HepG2 (cell line): ENCODE measurements around the gene ISOC2. TPM values are rescaled to one million over a fixed set of nuclear protein-coding genes. Genes with fewer than 3 reads are reported as not detected.

Experiments
- ATM ChIP-seq: fragments of 450-650 bp; IDR thresholded peaks from 2 replicates; pipeline ENCODE4 v1.7.1; 2017; ENCODE audit warnings: mild to moderate bottlenecking, borderline replicate concordance
- GATA4 ChIP-seq: sonication (generic); IDR thresholded peaks from 2 replicates; pipeline ENCODE4 v1.6.1; 2016; ENCODE audit warnings: antibody characterized with exemption, low read depth, borderline replicate concordance
- HHEX ChIP-seq: IDR thresholded peaks from 2 replicates; pipeline ENCODE4 v1.6.1; 2016; ENCODE audit warnings: control low read depth
- HNRNPL ChIP-seq: fragments of 200-400 bp; formaldehyde crosslinking; IDR thresholded peaks from 2 replicates; pipeline ENCODE4 v1.6.1; 2017; ENCODE audit warnings: mild to moderate bottlenecking, low read depth, low read length
- KLF16 ChIP-seq, 2 experiments: sonication (generic) in 1 of 2; formaldehyde crosslinking in 1 of 2; IDR thresholded peaks; 2 replicates each; pipeline versions ENCODE4 v1.6.1 to v1.8.0; 2016 to 2023; ENCODE audit warnings: missing genetic modification reagents in 2 of 2, missing compliant biosample characterization in 1 of 2
- KMT2B ChIP-seq: IDR thresholded peaks from 2 replicates; pipeline ENCODE4 v1.6.1; 2016; ENCODE audit warnings: missing genetic modification reagents, missing compliant biosample characterization
- MAF1 ChIP-seq: sonication (generic); formaldehyde crosslinking; IDR thresholded peaks from 2 replicates; pipeline ENCODE4 v1.5.0; 2020; ENCODE audit warnings: missing genetic modification reagents, borderline replicate concordance
- NFE2 ChIP-seq: sonication (generic); formaldehyde crosslinking; IDR thresholded peaks from 2 replicates; pipeline ENCODE4 v1.4.0; 2020; ENCODE audit warnings: missing genetic modification reagents
- PHF8 ChIP-seq: sonication (generic); formaldehyde crosslinking; IDR thresholded peaks from 2 replicates; pipeline ENCODE4 v1.5.0; 2020; ENCODE audit warnings: missing genetic modification reagents
- POLR2G ChIP-seq: fragments of 200-400 bp; formaldehyde crosslinking; IDR thresholded peaks from 2 replicates; pipeline ENCODE4 v1.6.1; 2018; ENCODE audit warnings: mild to moderate bottlenecking, low read depth, low read length, moderate library complexity
- SCMH1 ChIP-seq: sonication (generic); formaldehyde crosslinking; IDR thresholded peaks from 2 replicates; pipeline ENCODE4 v1.9.0; 2021; ENCODE audit warnings: missing genetic modification reagents, mild to moderate bottlenecking, borderline replicate concordance
- SNAI1 ChIP-seq: sonication (generic); formaldehyde crosslinking; IDR thresholded peaks from 2 replicates; pipeline ENCODE4 v1.5.0; 2020; ENCODE audit warnings: mild to moderate bottlenecking, missing genetic modification reagents, borderline replicate concordance
- SP1 ChIP-seq, 2 experiments: fragments of 450-650 bp in 1 of 2; sonication (generic) in 1 of 2; formaldehyde crosslinking in 1 of 2; IDR thresholded peaks; 2 replicates each; pipeline versions ENCODE4 v1.4.0 to v1.6.1; 2016 to 2020; ENCODE audit warnings: missing genetic modification reagents in 1 of 2
- TEAD2 ChIP-seq: sonication (generic); formaldehyde crosslinking; IDR thresholded peaks from 2 replicates; pipeline ENCODE4 v1.9.0; 2021; ENCODE audit warnings: missing genetic modification reagents
- ZKSCAN1 ChIP-seq: fragments of 150-350 bp; IDR thresholded peaks from 2 replicates; pipeline ENCODE4 v1.6.1; 2014; ENCODE audit warnings: low read length
- ZNF33A ChIP-seq: sonication (generic); formaldehyde crosslinking; IDR thresholded peaks from 2 replicates; pipeline ENCODE4 v1.5.1; 2020; ENCODE audit warnings: missing genetic modification reagents, mild to moderate bottlenecking, moderate library complexity, borderline replicate concordance
- ZNF550 ChIP-seq: sonication (generic); formaldehyde crosslinking; IDR thresholded peaks from 2 replicates; pipeline ENCODE4 v1.4.0; 2020; ENCODE audit warnings: mild to moderate bottlenecking, missing genetic modification reagents, borderline replicate concordance
- ZNF558 ChIP-seq: sonication (generic); formaldehyde crosslinking; IDR thresholded peaks from 2 replicates; pipeline ENCODE4 v1.9.0; 2022; ENCODE audit warnings: mild to moderate bottlenecking, missing genetic modification reagents, borderline replicate concordance
- ZNF564 ChIP-seq: sonication (generic); formaldehyde crosslinking; IDR thresholded peaks from 2 replicates; pipeline ENCODE4 v1.8.1; 2023; ENCODE audit warnings: mild to moderate bottlenecking, missing genetic modification reagents
- ZNF615 ChIP-seq: sonication (generic); formaldehyde crosslinking; IDR thresholded peaks from 2 replicates; pipeline ENCODE4 v1.5.0; 2020; ENCODE audit warnings: mild to moderate bottlenecking, missing genetic modification reagents, borderline replicate concordance
- ZNF766 ChIP-seq: sonication (generic); formaldehyde crosslinking; IDR thresholded peaks from 2 replicates; pipeline ENCODE4 v1.5.0; 2020; ENCODE audit warnings: missing genetic modification reagents, borderline replicate concordance
- polyA plus RNA-seq, 8 experiments: library from polyadenylated mRNA; depleted of rRNA in 3 of 8; stranded (reverse) in 7 of 8; unstranded in 1 of 8; fragments of >200 nt; fragmentation: Illumina TruSeq in 4 of 8; extraction: Trizol in 4 of 8; gene quantifications; 2 replicates each; pipeline versions ENCODE4 v1.2.1 to v1.2.3, GENCODE V29; 2011 to 2016; ENCODE audit warnings: low read depth in 4 of 8, missing spikeins in 1 of 8, mixed read lengths in 1 of 8; ENCODE audit not compliant: insufficient read depth in 1 of 8
- total RNA-seq, 5 experiments: library from RNA; depleted of rRNA; stranded (reverse); fragments of >200 nt; fragmentation: Illumina TruSeq; extraction: Trizol; gene quantifications; 2 replicates each; pipeline ENCODE4 v1.2.3, GENCODE V29; 2016; ENCODE audit warnings: low read depth in 1 of 5
- TF ChIP-seq, protein P1 (sequence below): IDR thresholded peaks from 2 replicates; pipeline ENCODE4 v1.6.1; 2016; ENCODE audit warnings: missing compliant biosample characterization, missing genetic modification reagents, borderline replicate concordance
- TF ChIP-seq, protein P2 (sequence below): sonication (generic); formaldehyde crosslinking; IDR thresholded peaks from 2 replicates; pipeline ENCODE4 v1.4.0; 2020; ENCODE audit warnings: missing genetic modification reagents
- TF ChIP-seq, protein P3 (sequence below): sonication (generic); formaldehyde crosslinking; IDR thresholded peaks from 2 replicates; pipeline ENCODE4 v1.4.0; 2020; ENCODE audit warnings: missing genetic modification reagents, borderline replicate concordance
- TF ChIP-seq, protein P4 (sequence below): sonication (generic); formaldehyde crosslinking; IDR thresholded peaks from 2 replicates; pipeline ENCODE4 v1.5.0; 2020; ENCODE audit warnings: missing genetic modification reagents, mild to moderate bottlenecking, borderline replicate concordance

ISOC2 gene
- total and polyA plus RNA-seq, 2 of the 13 experiments (the other 11 are each of a cell fraction or from before 2014, with no cell fraction given) = 76.8 to 105 TPM

DNA sequence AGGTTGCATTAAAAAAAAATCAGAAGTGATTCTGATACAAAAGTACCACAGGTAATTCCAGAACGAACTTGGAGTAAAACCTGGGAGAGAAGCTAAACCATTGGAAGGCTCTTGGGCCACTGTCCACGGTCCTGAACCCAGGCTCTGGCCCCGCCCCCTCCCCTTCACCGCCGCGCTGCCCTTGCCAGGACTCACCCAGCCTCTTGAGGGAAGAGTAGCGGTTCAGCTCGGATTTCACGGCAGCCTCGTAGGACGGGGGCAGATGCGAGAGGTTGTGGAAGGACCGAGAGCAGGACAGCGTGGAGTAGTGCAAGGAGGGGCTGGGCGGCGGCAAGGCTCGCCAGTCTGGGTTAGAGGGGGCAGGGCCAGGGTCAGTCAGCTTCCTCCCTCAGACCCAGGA is 24.0 kb downstream of the ISOC2 start (continued):
- TF ChIP-seq, protein P1, sequence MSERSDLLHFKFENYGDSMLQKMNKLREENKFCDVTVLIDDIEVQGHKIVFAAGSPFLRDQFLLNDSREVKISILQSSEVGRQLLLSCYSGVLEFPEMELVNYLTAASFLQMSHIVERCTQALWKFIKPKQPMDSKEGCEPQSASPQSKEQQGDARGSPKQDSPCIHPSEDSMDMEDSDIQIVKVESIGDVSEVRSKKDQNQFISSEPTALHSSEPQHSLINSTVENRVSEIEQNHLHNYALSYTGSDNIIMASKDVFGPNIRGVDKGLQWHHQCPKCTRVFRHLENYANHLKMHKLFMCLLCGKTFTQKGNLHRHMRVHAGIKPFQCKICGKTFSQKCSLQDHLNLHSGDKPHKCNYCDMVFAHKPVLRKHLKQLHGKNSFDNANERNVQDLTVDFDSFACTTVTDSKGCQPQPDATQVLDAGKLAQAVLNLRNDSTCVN = 0 out of 2 replicates have a peak, but pooled peaks have one; percentile 66
- no peak for TF ChIP-seq POLR2G
- no peak for TF ChIP-seq NFE2 (CRISPR knock-in tag)
- no peak for TF ChIP-seq SP1 (IDR thresholded peaks at IDR 0.05)
- peak; percentile 82 for TF ChIP-seq SP1 (CRISPR knock-in tag; IDR thresholded peaks at IDR 0.05)
- TF ChIP-seq, protein P2, sequence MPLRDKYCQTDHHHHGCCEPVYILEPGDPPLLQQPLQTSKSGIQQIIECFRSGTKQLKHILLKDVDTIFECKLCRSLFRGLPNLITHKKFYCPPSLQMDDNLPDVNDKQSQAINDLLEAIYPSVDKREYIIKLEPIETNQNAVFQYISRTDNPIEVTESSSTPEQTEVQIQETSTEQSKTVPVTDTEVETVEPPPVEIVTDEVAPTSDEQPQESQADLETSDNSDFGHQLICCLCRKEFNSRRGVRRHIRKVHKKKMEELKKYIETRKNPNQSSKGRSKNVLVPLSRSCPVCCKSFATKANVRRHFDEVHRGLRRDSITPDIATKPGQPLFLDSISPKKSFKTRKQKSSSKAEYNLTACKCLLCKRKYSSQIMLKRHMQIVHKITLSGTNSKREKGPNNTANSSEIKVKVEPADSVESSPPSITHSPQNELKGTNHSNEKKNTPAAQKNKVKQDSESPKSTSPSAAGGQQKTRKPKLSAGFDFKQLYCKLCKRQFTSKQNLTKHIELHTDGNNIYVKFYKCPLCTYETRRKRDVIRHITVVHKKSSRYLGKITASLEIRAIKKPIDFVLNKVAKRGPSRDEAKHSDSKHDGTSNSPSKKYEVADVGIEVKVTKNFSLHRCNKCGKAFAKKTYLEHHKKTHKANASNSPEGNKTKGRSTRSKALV (CRISPR knock-in tag) = 0 out of 2 replicates have a peak, but pooled peaks have one; percentile 30
- no peak for TF ChIP-seq ZNF550
- TF ChIP-seq ZKSCAN1 = no peak
- no peak for TF ChIP-seq GATA4
- TF ChIP-seq SCMH1 (CRISPR knock-in tag) = no peak
- no peak for TF ChIP-seq PHF8 (CRISPR knock-in tag)
- TF ChIP-seq ATM = no peak
- peak in 1 of 2 experiments; percentile 89; a peak in 2 of 4 replicates for TF ChIP-seq KLF16 (CRISPR knock-in tag; IDR thresholded peaks at IDR 0.05)
- no peak for TF ChIP-seq ZNF615
- TF ChIP-seq, protein P3, sequence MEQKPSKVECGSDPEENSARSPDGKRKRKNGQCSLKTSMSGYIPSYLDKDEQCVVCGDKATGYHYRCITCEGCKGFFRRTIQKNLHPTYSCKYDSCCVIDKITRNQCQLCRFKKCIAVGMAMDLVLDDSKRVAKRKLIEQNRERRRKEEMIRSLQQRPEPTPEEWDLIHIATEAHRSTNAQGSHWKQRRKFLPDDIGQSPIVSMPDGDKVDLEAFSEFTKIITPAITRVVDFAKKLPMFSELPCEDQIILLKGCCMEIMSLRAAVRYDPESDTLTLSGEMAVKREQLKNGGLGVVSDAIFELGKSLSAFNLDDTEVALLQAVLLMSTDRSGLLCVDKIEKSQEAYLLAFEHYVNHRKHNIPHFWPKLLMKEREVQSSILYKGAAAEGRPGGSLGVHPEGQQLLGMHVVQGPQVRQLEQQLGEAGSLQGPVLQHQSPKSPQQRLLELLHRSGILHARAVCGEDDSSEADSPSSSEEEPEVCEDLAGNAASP = 0 out of 2 replicates have a peak, but pooled peaks have one; percentile 23
- no peak for TF ChIP-seq HNRNPL
- peak; percentile 63; the same call in 1 of the 2 replicates for TF ChIP-seq ZNF558 (CRISPR knock-in tag)
- TF ChIP-seq, protein P4, sequence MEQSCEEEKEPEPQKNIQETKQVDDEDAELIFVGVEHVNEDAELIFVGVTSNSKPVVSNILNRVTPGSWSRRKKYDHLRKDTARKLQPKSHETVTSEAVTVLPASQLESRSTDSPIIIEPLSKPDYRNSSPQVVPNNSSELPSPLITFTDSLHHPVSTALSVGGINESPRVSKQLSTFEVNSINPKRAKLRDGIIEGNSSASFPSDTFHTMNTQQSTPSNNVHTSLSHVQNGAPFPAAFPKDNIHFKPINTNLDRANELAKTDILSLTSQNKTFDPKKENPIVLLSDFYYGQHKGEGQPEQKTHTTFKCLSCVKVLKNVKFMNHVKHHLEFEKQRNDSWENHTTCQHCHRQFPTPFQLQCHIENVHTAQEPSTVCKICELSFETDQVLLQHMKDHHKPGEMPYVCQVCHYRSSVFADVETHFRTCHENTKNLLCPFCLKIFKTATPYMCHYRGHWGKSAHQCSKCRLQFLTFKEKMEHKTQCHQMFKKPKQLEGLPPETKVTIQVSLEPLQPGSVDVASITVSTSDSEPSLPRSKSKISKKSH = no peak
- TF ChIP-seq MAF1 (CRISPR knock-in tag) = peak; percentile 55; the same call in 1 of the 2 replicates
- TF ChIP-seq SNAI1 = no peak
- no peak for TF ChIP-seq TEAD2
- TF ChIP-seq ZNF564 (CRISPR knock-in tag) = peak; percentile 41; the same call in 1 of the 2 replicates
- TF ChIP-seq ZNF33A (CRISPR knock-in tag) = no peak
- 0 out of 2 replicates have a peak, but pooled peaks have one; percentile 34 for TF ChIP-seq KMT2B (CRISPR knock-in tag)
- 0 out of 2 replicates have a peak, but pooled peaks have one; percentile 36 for TF ChIP-seq ZNF766
- TF ChIP-seq HHEX = no peak
